Activated CD8-positive, alpha-beta memory T cell treated with anti-CD3 and anti-CD28 coated beads, Interleukin-2, amount 10 ng/mL, durations not matched to agents 7 days and 5 days (primary cell): Measurements from ENCODE around the gene SRPRB. TPM values are rescaled to one million over a fixed set of nuclear protein-coding genes. Genes with fewer than 3 reads are reported as not detected.

Experiments used
- ATAC-seq: fragments of 150-1000 bp; cut with Tn5 transposase; one replicate; pipeline ENCODE4 v1.10.0; 2021; ENCODE audit warnings: moderate library complexity
- CTCF ChIA-PET: fragments of 350-600 bp; sonication (Branson Sonifier 250); formaldehyde crosslinking; loops from one replicate; lab custom pipeline; 2021; ENCODE audit warnings: antibody characterized with exemption; lab: Charles Lee
- DNase-seq: peaks from one replicate; pipeline ENCODE4 v3.0.0-alpha.2; 2020
- H3K27ac Mint-ChIP-seq: one replicate; pipeline ENCODE4 v1.8.0; 2021; ENCODE audit warnings: mild to moderate bottlenecking, mixed read lengths
- H3K27me3 Mint-ChIP-seq: one replicate; pipeline ENCODE4 v1.8.0; 2021; ENCODE audit warnings: mixed read lengths
- H3K36me3 Mint-ChIP-seq: one replicate; pipeline ENCODE4 v1.8.0; 2021; ENCODE audit warnings: mild to moderate bottlenecking, mixed read lengths
- H3K4me1 Mint-ChIP-seq: one replicate; pipeline ENCODE4 v1.8.0; 2021; ENCODE audit warnings: mixed read lengths
- H3K4me3 Mint-ChIP-seq: one replicate; pipeline ENCODE4 v1.8.0; 2021; ENCODE audit warnings: mild to moderate bottlenecking, moderate library complexity, mixed read lengths
- H3K9me3 Mint-ChIP-seq: one replicate; pipeline ENCODE4 v1.8.0; 2022; ENCODE audit warnings: low read depth, mixed read lengths
- total RNA-seq, 2 experiments: library from RNA; stranded (reverse); gene quantifications; one replicate each; pipeline ENCODE4 v1.2.3, GENCODE V29; 2021

SRPRB gene
- total RNA-seq, 2 experiments from 2014 or later = 44.2 to 61.3 TPM

- Mint-ChIP-seq H3K4me3 (no peak overlapping the region), H3K27me3 (no peaks in the 10 kb centered on the region), H3K36me3 (no peaks in the 10 kb centered on the region), H3K9me3 (no peaks in the 10 kb centered on the region), H3K4me1 (no peaks in the 10 kb centered on the region), H3K27ac (no peak overlapping the region)
- no peak for DNase-seq
- CTCF ChIA-PET = no interaction called here
- no peak for ATAC-seq
Measured at GRCh38 chr3:133835961-133836360, 30.3 kb downstream of the SRPRB start.

GRCh38 chr3:133836497-133837158 lies 31.0 kb downstream of the SRPRB start:
- Mint-ChIP-seq H3K27ac (no peak overlapping the region), H3K36me3 (no peaks in the 10 kb centered on the region), H3K27me3 (no peaks in the 10 kb centered on the region), H3K9me3 (no peaks in the 10 kb centered on the region), H3K4me3 (no peak overlapping the region), H3K4me1 (no peaks in the 10 kb centered on the region)
- ATAC-seq (no peak), DNase-seq (no peak)
- CTCF ChIA-PET = no interaction called here

- Mint-ChIP-seq H3K4me3 (no peak overlapping the region), H3K9me3 (no peaks in the 10 kb centered on the region), H3K4me1 (no peaks in the 10 kb centered on the region), H3K36me3 (no peaks in the 10 kb centered on the region), H3K27ac (no peak overlapping the region), H3K27me3 (no peaks in the 10 kb centered on the region)
- DNase-seq = no peak
- ATAC-seq = no peak
- CTCF ChIA-PET = no interaction called here
Measured at GRCh38 chr3:133837487-133838295, 32.1 kb downstream of the SRPRB start.

GRCh38 chr3:133838296-133838789 lies 32.7 kb downstream of the SRPRB start:
- Mint-ChIP-seq H3K4me1 (no peaks in the 10 kb centered on the region), H3K36me3 (no peaks in the 10 kb centered on the region), H3K4me3 (no peak overlapping the region), H3K27me3 (no peaks in the 10 kb centered on the region), H3K27ac (no peak overlapping the region), H3K9me3 (no peaks in the 10 kb centered on the region)
- DNase-seq (no peak), ATAC-seq (no peak)
- CTCF ChIA-PET = no interaction called here

GRCh38 chr3:133838916-133839800 lies 33.5 kb downstream of the SRPRB start:
- H3K4me1 Mint-ChIP-seq = no peaks in the 10 kb centered on the region
- DNase-seq (no peak), ATAC-seq (no peak)
- H3K27ac Mint-ChIP-seq = no peak overlapping the region
- CTCF ChIA-PET = no interaction called here
- no peaks in the 10 kb centered on the region for H3K27me3 Mint-ChIP-seq
- H3K4me3 Mint-ChIP-seq = no peak overlapping the region
- no peaks in the 10 kb centered on the region for H3K36me3 Mint-ChIP-seq
- no peaks in the 10 kb centered on the region for H3K9me3 Mint-ChIP-seq

- CTCF ChIA-PET = no interaction called here
- Mint-ChIP-seq H3K36me3 (no peaks in the 10 kb centered on the region), H3K9me3 (no peaks in the 10 kb centered on the region), H3K4me3 (no peak overlapping the region), H3K27me3 (no peaks in the 10 kb centered on the region), H3K27ac (no peak overlapping the region), H3K4me1 (no peaks in the 10 kb centered on the region)
- no peak for DNase-seq
- ATAC-seq = no peak
Measured at GRCh38 chr3:133840055-133840737, 34.6 kb downstream of the SRPRB start.

- CTCF ChIA-PET = no interaction called here
- ATAC-seq (no peak), DNase-seq (no peak)
- H3K27me3 Mint-ChIP-seq = peaks cover 2% of the 10 kb centered on the region
- no peaks in the 10 kb centered on the region for H3K36me3 Mint-ChIP-seq
- no peaks in the 10 kb centered on the region for H3K9me3 Mint-ChIP-seq
- no peak overlapping the region for H3K4me3 Mint-ChIP-seq
- no peaks in the 10 kb centered on the region for H3K4me1 Mint-ChIP-seq
- no peak overlapping the region for H3K27ac Mint-ChIP-seq
Measured at GRCh38 chr3:133840767-133841166, 35.2 kb downstream of the SRPRB start.

GRCh38 chr3:133841196-133841595 lies 35.6 kb downstream of the SRPRB start:
- Mint-ChIP-seq H3K4me3 (no peak overlapping the region), H3K36me3 (no peaks in the 10 kb centered on the region), H3K27me3 (peaks cover 2% of the 10 kb centered on the region), H3K9me3 (no peaks in the 10 kb centered on the region), H3K4me1 (no peaks in the 10 kb centered on the region), H3K27ac (no peak overlapping the region)
- no peak for ATAC-seq
- DNase-seq = no peak
- CTCF ChIA-PET = no interaction called here

GRCh38 chr3:133842158-133842557 lies 36.5 kb downstream of the SRPRB start:
- Mint-ChIP-seq H3K4me3 (no peak overlapping the region), H3K27ac (no peak overlapping the region), H3K27me3 (peaks cover 6% of the 10 kb centered on the region), H3K9me3 (no peaks in the 10 kb centered on the region), H3K36me3 (no peaks in the 10 kb centered on the region), H3K4me1 (no peaks in the 10 kb centered on the region)
- DNase-seq = no peak
- ATAC-seq = no peak
- CTCF ChIA-PET = no interaction called here

- Mint-ChIP-seq H3K27ac (no peak overlapping the region), H3K36me3 (no peaks in the 10 kb centered on the region), H3K4me3 (no peak overlapping the region), H3K27me3 (peaks cover 10% of the 10 kb centered on the region), H3K4me1 (no peaks in the 10 kb centered on the region), H3K9me3 (no peaks in the 10 kb centered on the region)
- CTCF ChIA-PET = no interaction called here
- DNase-seq (no peak), ATAC-seq (no peak)
Measured at GRCh38 chr3:133843634-133844033, 38.0 kb downstream of the SRPRB start.

GRCh38 chr3:133845127-133845526 lies 39.5 kb downstream of the SRPRB start:
- no peaks in the 10 kb centered on the region for H3K9me3 Mint-ChIP-seq
- CTCF ChIA-PET = no interaction called here
- ATAC-seq (no peak), DNase-seq (no peak)
- peaks cover 10% of the 10 kb centered on the region for H3K27me3 Mint-ChIP-seq
- H3K27ac Mint-ChIP-seq = no peak overlapping the region
- H3K36me3 Mint-ChIP-seq = no peaks in the 10 kb centered on the region
- H3K4me1 Mint-ChIP-seq = peaks cover 12% of the 10 kb centered on the region
- no peak overlapping the region for H3K4me3 Mint-ChIP-seq

- peaks cover 10% of the 10 kb centered on the region for H3K27me3 Mint-ChIP-seq
- no peak for ATAC-seq
- H3K9me3 Mint-ChIP-seq = no peaks in the 10 kb centered on the region
- no peak for DNase-seq
- H3K4me3 Mint-ChIP-seq = no peak overlapping the region
- H3K4me1 Mint-ChIP-seq = peaks cover 32% of the 10 kb centered on the region
- CTCF ChIA-PET = interaction anchor here (1.5 kb wide), 1 partner anchor 31 kb away, joined by 3 read pairs; no protein-coding TSS in a partner anchor
- no peak overlapping the region for H3K27ac Mint-ChIP-seq
- H3K36me3 Mint-ChIP-seq = no peaks in the 10 kb centered on the region
Measured at GRCh38 chr3:133849346-133849745, 43.7 kb downstream of the SRPRB start.

- Mint-ChIP-seq H3K9me3 (no peaks in the 10 kb centered on the region), H3K27ac (no peak overlapping the region), H3K36me3 (no peaks in the 10 kb centered on the region), H3K4me3 (no peak overlapping the region), H3K4me1 (peaks cover 32% of the 10 kb centered on the region), H3K27me3 (peaks cover 10% of the 10 kb centered on the region)
- ATAC-seq (no peak), DNase-seq (no peak)
- CTCF ChIA-PET = no interaction called here
Measured at GRCh38 chr3:133850034-133850433, 44.4 kb downstream of the SRPRB start.
